Subcutaneous abdominal adipose tissue (tissue), 5 donors: Measurements from ENCODE around the gene BLOC1S5.

Experiments
- H3K27ac ChIP-seq: one replicate; pipeline ENCODE4 v1.7.0; 2013; ENCODE audit warnings: low read depth, mild to moderate bottlenecking, inconsistent platforms, low read length, moderate library complexity
- H3K27me3 ChIP-seq, 5 donors: one replicate each; pipeline ENCODE4 v1.7.0; 2013; ENCODE audit warnings: low read length in 5 of 5, inconsistent platforms in 1 of 5; ENCODE audit not compliant: control insufficient read depth in 5 of 5, insufficient read depth in 4 of 5
- H3K36me3 ChIP-seq, 5 donors: one replicate each; pipeline ENCODE4 v1.7.0; 2013; ENCODE audit warnings: low read length in 5 of 5; ENCODE audit not compliant: control insufficient read depth in 5 of 5, insufficient read depth in 5 of 5
- H3K4me1 ChIP-seq, 5 donors: one replicate each; pipeline ENCODE4 v1.7.0; 2013; ENCODE audit warnings: low read length in 5 of 5, mild to moderate bottlenecking in 3 of 5, moderate library complexity in 1 of 5; ENCODE audit not compliant: control insufficient read depth in 5 of 5, insufficient read depth in 5 of 5
- H3K4me3 ChIP-seq, 5 donors: one replicate each; pipeline ENCODE4 v1.7.0; 2013; ENCODE audit warnings: low read length in 5 of 5, low read depth in 1 of 5
- H3K9ac ChIP-seq, 5 donors: one replicate each; pipeline ENCODE4 v1.7.0; 2013; ENCODE audit warnings: low read length in 5 of 5, mild to moderate bottlenecking in 4 of 5, moderate library complexity in 3 of 5
- H3K9me3 ChIP-seq, 5 donors: one replicate each; pipeline ENCODE4 v1.7.0; 2013; ENCODE audit warnings: low read length in 5 of 5; ENCODE audit not compliant: control insufficient read depth in 5 of 5
- donor health status: healthy.
- donor health status: healthy.
- donor health status: healthy.
- donor health status: healthy.
- donor health status: healthy.

BLOC1S5 gene

DNA sequence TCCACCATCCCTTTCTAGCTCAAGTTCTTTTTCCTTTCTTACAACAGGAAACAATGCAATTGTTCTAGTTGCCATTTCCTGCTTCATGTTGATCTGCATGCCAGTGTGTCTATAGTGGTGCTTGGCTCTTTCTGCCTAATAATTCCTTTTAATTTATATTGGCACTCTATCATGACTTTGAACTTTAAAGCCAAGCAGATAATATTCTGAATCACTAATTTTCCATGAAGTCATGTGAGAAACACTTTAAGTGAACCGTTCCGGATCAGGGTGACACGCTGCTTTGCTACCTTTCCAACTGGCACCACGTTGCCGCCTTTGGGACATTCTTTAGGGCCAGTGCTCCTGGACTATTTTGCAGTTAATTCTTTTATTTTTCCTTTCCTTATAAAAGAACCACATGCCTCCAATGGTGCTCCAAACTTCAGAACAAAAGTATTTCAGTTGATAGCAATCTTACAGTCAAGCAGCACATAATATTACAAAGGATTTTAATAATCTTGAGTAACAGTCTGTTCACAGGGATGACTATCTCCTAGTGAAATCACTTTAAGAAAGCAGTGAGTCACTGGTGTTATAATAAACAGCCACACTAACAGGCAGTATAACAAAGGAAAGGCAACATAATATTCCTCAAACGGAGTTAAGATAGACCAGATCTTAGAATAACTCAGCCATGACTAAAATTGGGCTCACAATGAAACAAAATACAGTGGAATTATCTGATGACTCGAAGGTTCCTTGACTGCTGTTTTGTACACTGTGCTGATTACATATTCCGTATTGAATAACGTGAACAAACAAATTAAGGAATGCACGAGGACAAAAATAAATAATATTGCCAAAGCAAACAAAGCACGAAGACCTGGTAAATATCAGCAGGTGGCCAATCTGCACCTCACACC, 19.0 kb upstream of the BLOC1S5 start:
- Histone ChIP-seq H3K9ac (no peak overlapping the region), H3K4me1 (peaks cover 0 to 8% (median 2%) of the 10 kb centered on the region in 5 donors), H3K4me3 (no peak overlapping the region), H3K27me3 (no peaks in the 10 kb centered on the region), H3K27ac (no peak overlapping the region), H3K9me3 (no peaks in the 10 kb centered on the region), H3K36me3 (peaks cover 7 to 17% (median 9%) of the 10 kb centered on the region in 5 donors)

DNA sequence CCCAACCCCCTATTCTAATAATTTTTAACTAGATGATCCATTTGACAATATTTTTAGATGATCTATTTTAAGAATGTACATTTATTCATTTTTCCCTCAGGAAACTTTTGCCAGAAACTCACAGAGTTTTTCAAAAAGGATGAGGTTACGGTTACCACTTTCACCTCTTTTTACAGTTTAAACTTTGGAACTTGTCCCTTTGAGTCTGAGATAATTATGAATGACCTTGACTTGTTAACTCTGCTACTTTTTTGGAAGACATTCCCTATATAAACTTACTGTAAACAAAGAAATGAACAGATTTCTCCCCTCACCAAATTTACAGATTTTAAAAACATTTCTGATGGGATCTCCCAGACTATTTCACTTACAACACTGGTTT, 18.4 kb upstream of the BLOC1S5 start:
- Histone ChIP-seq H3K9ac (no peak overlapping the region), H3K27me3 (no peaks in the 10 kb centered on the region), H3K36me3 (peaks cover 2 to 10% (median 6%) of the 10 kb centered on the region in 5 donors), H3K9me3 (no peaks in the 10 kb centered on the region), H3K4me1 (peaks cover 0 to 8% (median 2%) of the 10 kb centered on the region in 5 donors), H3K27ac (no peak overlapping the region), H3K4me3 (no peak overlapping the region)

DNA sequence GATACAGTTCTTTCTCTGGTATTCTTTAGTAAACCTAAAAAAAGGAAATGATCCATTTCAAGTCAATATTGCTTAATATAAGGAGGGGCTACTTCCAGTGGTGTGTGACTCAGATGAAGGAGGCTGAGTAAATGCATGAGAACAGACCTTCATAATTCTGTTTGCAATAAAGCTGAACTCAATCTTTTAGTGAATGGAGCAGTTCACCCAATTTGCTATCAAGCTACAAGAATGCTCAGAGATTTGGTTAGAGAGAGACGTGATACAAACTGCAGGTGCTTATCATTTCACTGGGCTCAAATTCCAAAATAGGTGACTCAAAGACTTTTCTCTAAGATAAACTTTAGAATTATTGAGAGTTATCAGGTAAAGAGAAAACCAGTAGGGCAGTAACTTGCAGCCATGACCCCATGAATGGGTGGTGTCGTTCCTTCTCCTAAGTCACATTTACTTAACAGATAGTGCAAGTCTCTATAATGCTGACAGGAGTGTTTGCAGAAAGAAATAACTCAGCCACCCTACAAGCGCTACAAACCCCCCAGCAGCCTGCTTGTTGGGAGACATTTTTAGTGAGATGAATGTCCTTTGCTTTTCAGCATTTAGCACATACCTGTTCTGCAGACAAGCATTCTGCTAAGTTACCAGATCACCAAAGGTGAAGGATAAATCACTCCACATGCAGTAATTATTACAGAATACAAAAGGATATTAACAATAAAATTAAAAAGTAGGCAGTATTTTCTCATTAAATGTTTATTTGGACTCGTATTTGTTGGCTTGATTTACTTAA, 16.4 kb upstream of the BLOC1S5 start:
- peaks cover 0 to 4% (median 0%) of the 10 kb centered on the region in 5 donors for H3K36me3 ChIP-seq
- H3K9me3 ChIP-seq, result no peaks in the 10 kb centered on the region
- H3K4me3 ChIP-seq, result no peak overlapping the region
- no peak overlapping the region for H3K27ac ChIP-seq
- H3K4me1 ChIP-seq, result peaks cover 0 to 14% (median 2%) of the 10 kb centered on the region in 5 donors
- no peaks in the 10 kb centered on the region for H3K27me3 ChIP-seq
- H3K9ac ChIP-seq, result no peak overlapping the region

DNA sequence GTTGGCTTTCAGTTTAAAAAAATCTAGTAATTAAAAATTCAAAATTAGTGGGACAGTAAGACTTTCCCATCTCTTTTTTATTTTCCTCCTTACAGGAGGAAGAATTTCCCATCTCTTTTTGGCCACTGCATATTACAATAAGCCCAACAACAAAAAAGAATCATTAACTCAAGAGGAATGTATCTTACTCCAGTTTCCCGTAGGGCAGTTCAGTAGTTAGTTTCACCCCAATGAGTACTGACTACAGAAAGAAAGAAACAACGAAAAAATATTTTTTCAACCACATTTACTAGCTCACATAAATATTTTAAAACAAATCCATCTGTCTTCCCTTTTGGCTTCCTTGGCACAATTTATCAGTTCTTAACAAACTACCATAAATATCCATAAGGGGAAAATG, 14.9 kb upstream of the BLOC1S5 start:
- peaks cover 0 to 3% (median 0%) of the 10 kb centered on the region in 5 donors for H3K36me3 ChIP-seq
- H3K9ac ChIP-seq, result no peak overlapping the region
- no peaks in the 10 kb centered on the region for H3K27me3 ChIP-seq
- H3K4me1 ChIP-seq, result peaks cover 0 to 11% (median 0%) of the 10 kb centered on the region in 5 donors
- no peaks in the 10 kb centered on the region for H3K9me3 ChIP-seq
- H3K4me3 ChIP-seq, result no peak overlapping the region
- H3K27ac ChIP-seq, result no peak overlapping the region

DNA sequence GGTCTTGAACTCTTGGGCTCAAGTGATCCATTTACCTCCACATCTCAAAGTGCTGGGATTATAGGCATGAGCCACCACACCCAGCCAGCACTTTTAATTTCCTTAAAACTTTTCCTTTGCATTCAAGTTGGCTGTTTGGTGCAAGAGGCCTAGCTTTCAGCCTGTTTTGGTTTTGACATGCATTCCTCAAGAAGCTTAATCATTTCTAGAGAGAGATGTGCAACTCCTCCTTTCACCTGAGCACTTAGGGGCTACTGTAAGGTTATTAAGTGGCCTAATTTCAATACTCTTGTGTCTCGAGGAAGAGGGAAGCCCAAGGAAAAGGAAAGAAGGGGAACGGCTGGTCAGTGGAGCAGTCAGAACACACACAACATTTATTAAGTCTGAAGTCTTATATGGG, 13.8 kb upstream of the BLOC1S5 start:
- H3K36me3 ChIP-seq, result peaks cover 0 to 2% (median 0%) of the 10 kb centered on the region in 5 donors
- no peak overlapping the region for H3K27ac ChIP-seq
- no peaks in the 10 kb centered on the region for H3K9me3 ChIP-seq
- H3K9ac ChIP-seq, result no peak overlapping the region
- peaks cover 0 to 11% (median 0%) of the 10 kb centered on the region in 5 donors for H3K4me1 ChIP-seq
- no peak overlapping the region for H3K4me3 ChIP-seq
- no peaks in the 10 kb centered on the region for H3K27me3 ChIP-seq

DNA sequence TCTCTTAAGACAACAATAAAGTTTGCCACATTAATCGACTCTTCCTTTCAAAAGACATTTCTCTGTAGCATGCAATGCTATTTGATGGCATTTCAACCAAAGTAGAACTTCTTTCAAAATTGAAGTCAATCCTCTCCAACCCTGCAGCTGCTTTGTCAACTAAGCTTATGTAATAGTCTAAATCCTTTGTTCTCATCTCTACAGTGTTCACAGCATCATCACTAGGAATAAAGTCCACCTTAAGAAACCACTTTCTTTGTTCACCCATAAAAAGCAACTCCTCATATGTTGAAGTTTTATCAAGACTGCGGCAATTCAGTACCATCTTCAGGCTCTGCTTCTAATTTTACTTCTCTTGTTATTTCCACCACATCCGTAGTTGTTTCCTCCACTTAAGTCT, 11.5 kb upstream of the BLOC1S5 start:
- Histone ChIP-seq H3K4me3 (no peak overlapping the region), H3K27ac (no peak overlapping the region), H3K9me3 (no peaks in the 10 kb centered on the region), H3K4me1 (peaks cover 0 to 11% (median 0%) of the 10 kb centered on the region in 5 donors), H3K27me3 (no peaks in the 10 kb centered on the region), H3K9ac (no peak overlapping the region), H3K36me3 (peaks cover 0 to 1% (median 0%) of the 10 kb centered on the region in 5 donors)

DNA sequence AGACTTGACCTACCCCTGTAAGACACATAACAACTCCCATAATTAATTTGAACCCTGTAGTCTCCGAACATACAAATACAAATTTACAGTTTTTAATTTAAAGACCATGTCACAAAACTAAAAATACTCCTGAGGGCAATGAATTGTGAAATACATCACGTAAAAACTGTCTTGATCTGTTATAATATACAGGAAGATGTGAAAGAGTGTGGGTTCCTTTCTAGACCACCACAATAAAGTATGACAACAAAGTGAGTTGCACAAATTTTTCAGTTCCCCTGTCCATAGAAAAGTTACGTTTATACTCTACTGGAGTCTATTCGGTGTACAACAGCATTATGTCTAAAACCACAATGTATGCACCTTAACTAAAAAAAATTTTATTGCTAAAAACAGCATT, 11.0 kb upstream of the BLOC1S5 start:
- Histone ChIP-seq H3K27ac (no peak overlapping the region), H3K36me3 (no peaks in the 10 kb centered on the region), H3K4me1 (peaks cover 0 to 10% (median 0%) of the 10 kb centered on the region in 5 donors), H3K27me3 (no peaks in the 10 kb centered on the region), H3K4me3 (no peak overlapping the region), H3K9me3 (no peaks in the 10 kb centered on the region), H3K9ac (no peak overlapping the region)

DNA sequence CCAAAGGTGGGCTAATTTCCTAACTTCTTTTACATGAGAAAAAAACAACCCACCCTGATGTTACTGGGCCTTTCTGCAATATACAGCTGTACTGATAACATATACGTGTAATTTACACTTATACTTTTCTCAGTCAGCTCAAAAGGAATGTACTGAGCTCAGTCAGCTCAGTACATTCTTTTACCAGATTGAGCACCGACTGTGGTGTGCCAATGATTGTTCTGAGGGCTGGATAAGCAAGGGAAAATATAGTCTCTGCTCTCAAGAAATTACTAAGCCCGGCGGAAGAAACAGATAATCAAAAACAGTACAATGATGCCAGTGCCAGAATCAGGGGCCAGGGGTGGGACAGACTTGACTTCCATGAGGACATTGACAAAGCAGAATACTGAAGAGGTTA, 10.0 kb upstream of the BLOC1S5 start:
- Histone ChIP-seq H3K4me3 (no peak overlapping the region), H3K9ac (no peak overlapping the region)

DNA sequence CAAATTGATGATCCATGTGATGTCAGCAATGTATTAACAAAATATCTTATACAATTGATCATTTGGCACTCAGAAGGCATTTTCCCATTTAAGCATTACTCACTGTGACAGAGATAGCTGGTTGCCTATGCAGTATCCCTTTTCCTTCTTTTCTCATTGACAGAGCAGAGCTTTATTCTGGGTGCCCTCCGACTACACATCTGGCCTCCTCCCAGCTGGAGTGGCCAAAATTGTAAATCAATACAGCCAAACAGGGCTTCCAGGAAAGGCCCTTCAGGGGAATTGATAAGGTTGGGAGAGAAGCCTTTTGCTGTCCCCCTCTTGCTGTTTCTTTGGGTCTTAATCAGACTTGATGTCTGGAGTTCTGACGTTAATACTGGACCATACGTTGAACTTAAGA, 9.6 kb upstream of the BLOC1S5 start:
- H3K4me1 ChIP-seq, result peaks cover 0 to 24% (median 7%) of the 10 kb centered on the region in 5 donors
- H3K9me3 ChIP-seq, result no peaks in the 10 kb centered on the region
- H3K36me3 ChIP-seq, result no peaks in the 10 kb centered on the region
- H3K27ac ChIP-seq, result no peak overlapping the region
- H3K4me3 ChIP-seq, result no peak overlapping the region
- H3K27me3 ChIP-seq, result no peaks in the 10 kb centered on the region
- H3K9ac ChIP-seq, result no peak overlapping the region

More for the DNA sequence above, 10.0 kb upstream of the BLOC1S5 start:
- no peaks in the 10 kb centered on the region for H3K27me3 ChIP-seq
- no peak overlapping the region for H3K27ac ChIP-seq
- no peaks in the 10 kb centered on the region for H3K9me3 ChIP-seq
- H3K36me3 ChIP-seq, result no peaks in the 10 kb centered on the region
- peaks cover 0 to 20% (median 7%) of the 10 kb centered on the region in 5 donors for H3K4me1 ChIP-seq

DNA sequence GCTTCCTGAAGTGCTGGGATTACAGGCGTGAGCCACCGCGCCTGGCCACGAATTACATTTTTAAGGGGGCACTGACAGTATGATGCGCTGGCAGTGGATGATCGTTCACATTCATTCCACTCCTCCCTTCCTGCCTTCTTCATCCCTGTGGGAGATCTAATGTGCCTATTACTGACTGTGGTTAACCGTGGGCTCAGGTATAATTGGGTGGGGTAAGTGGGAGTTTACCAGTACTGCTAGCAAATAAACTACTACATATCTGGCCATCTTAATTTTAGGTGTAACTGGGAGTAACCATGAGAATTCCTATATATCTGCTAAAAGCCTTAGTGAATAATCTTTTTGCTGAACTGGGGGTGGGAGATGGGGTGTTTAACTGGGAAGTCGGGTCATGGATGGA, 6.5 kb upstream of the BLOC1S5 start:
- no peaks in the 10 kb centered on the region for H3K36me3 ChIP-seq
- H3K4me3 ChIP-seq, result no peak overlapping the region
- H3K4me1 ChIP-seq, result peaks cover 0 to 18% (median 7%) of the 10 kb centered on the region in 5 donors
- no peaks in the 10 kb centered on the region for H3K27me3 ChIP-seq
- H3K27ac ChIP-seq, result no peak overlapping the region
- no peaks in the 10 kb centered on the region for H3K9me3 ChIP-seq
- no peak overlapping the region for H3K9ac ChIP-seq
